ENCODE measurements around the gene TKTL1.
"Not testable (repeated sequence)": the region's sequence is repeated elsewhere in the genome, so short reads cannot be mapped to it uniquely, and the experiment has no call there.

The TKTL1 gene

GRCh38 chrX:154309041-154309775 is 13.6 kb downstream of the TKTL1 start:
- no peak for DNase-seq (ENCODE audit: low read depth)

DNA sequence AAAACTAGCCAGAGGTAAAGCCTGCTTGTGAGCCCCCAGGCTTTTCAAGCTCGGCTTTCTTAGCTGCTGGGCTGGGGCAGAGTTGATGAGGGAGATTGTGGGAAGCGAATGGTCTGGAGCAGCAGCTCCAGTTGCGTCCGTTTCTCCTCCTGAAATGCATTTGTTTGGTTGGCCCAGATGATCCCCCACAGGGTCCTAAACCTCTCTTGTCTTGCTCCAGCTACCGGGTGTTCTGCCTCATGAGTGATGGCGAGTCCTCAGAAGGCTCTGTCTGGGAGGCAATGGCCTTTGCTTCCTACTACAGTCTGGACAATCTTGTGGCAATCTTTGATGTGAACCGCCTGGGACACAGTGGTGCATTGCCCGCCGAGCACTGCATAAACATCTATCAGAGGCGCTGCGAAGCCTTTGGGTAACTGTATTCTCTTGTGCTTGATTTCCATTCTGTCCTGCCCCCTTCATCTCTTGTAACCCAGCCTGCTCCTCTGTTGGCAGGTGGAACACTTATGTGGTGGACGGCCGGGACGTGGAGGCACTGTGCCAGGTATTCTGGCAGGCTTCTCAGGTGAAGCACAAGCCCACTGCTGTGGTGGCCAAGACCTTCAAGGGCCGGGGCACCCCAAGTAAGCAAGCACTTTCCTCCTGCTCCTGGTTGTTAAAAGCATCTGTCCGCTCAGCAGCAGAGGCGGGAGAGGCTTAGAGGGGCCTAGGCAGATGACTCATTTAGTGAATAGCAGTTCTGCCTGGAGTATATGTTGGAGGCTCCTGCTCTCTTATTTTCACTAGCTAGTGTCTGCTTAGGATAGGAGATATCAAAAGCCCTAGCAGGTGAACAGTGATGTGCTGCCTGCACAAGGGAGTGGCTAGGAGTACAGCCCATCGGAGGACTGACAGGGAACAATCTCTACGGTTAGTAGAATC is 15.3 kb downstream of the TKTL1 start:
- DNase-seq (ENCODE audit: low read depth): no peak

DNA sequence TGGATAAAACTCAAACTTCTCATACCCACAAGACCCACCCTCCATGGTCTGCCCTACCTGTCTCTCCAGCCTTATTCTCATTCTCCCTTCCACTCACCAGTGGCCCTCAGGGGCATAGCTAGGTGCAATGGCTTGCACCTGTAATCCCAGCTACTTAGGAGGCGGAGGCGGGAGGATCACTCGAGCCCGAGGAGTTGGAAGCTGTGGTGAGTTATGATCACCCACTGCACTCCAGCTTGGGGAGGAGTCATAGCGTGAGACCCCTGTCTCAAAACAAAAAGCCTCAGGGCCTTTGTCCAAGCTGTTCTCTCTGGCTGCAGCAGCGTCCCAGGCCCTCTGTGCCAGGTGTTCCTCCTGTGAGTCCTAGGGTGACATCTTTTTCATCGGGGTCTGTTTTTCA is 16.5 kb downstream of the TKTL1 start:
- DNase-seq (ENCODE audit: low read depth): no peak

GRCh38 chrX:154313147-154313546 is 17.6 kb downstream of the TKTL1 start:
- no peak for DNase-seq (ENCODE audit: low read depth)

DNA sequence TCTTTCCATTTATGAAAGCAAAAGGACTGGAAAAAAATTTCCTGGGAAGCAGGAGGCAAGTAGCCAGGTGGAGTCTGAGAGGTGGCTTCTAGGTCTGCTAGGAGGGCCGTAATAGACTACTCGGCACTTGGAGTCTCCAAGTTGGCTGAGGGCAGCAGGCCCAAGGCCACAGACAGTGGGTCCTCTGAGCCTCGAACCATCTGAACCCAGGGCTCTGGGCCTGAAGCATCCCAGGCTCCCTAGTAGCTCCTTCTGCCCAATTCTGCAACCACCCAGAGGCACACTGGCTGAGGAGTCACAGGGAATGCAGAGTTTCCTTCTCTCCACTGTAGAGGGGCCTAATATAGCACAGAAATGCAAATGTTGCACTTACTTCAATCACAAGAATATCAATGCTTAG is 19.8 kb downstream of the TKTL1 start:
- no peak for DNase-seq (ENCODE audit: low read depth)

DNA sequence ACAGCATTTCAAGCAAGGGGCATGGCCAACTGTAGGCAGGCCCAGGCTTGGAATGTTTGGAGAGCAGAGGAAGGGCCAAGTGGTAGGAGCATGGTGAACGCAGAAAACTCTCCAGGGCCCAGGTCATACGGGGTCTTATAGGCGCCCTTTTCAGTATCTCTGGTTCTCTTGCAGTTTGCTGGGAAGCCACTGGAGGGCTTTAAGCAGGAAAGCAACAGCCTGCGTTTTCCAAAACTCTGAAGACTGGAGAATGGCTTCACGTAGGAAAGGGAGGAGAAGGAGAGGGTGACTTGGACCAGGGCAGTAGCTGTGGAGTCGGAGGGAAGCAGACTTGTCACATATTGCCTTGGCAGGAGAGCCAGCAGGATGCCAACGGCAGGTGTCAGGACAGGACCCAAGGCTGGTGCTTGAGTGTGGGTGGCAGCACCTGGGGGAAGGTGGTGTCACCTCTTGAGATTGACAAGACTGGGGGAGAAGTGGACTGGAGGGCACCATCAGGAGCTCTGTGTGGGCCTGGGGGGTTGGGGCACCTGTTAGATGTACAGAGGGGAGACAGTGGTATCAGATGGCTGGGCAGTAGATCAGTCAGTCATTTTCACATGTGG is 21.9 kb downstream of the TKTL1 start:
- no peak for DNase-seq (ENCODE audit: low read depth)

- no peak for DNase-seq (ENCODE audit: low read depth)
These were observed 24.8 kb downstream of the TKTL1 start for GRCh38 chrX:154320406-154320805.

DNA sequence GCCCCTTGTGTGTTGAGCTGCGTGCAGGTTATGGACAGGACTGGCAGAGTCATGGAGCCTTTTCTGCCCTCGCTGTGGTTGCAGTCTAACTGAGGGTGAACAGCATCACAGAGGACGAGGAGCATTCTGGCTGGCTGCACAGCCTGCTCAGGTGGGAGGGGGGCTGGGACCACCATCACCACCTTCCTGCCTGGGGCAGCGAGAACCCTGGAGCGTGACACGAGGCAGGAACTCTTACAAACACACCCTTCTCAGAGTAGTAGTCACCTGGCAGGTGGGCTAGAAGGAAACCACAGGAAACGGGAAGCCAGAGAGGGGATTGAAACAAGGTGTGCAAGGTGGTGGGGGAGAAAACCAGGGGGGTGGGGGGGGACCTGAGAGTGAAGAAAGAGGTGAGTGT is 25.6 kb downstream of the TKTL1 start:
- DNase-seq (ENCODE audit: low read depth): no peak

DNA sequence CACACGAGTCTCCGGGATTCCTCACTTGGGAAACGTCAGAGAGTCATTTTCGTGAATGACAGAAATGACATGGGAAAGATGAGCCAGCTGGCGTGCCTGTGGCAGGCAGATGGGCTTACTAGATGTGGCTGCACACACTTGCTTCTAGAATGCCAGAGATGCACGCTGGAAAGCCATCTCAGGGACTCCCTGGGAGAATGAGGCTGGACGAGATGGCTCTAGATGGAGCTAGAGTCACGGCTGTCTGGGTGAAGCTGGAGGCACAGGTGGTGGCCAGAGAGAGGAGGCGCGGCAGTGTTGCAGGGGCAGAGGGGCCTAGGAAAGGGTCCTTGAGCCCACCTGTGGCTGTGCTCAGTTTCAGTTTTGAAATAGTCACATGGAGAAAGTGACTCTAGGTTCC is 26.0 kb downstream of the TKTL1 start:
- no peak for DNase-seq (ENCODE audit: low read depth)

DNA sequence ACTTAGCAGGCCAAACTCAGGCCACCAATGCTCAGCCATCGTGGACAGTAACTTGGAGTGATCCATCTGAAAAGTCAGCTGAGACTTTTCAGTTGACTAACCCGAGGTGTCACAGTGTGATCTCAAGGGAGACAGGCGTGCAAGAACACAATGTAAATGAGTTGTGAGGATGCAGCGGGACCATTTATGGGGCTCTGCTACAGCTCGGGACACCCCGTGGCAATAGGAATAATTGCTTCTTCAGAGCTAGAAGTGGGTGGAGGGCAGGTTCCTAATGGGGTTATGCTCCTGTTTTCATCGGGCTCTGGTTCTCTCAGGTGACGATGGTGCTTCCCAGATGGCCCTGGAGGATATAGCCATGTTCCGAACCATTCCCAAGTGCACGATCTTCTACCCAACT is 27.3 kb downstream of the TKTL1 start:
- DNase-seq (ENCODE audit: low read depth): no peak

- DNase-seq (ENCODE audit: low read depth): no peak
These were observed 27.9 kb downstream of the TKTL1 start for GRCh38 chrX:154323537-154323936.

- DNase-seq (ENCODE audit: low read depth): no peak
These were observed 29.9 kb downstream of the TKTL1 start for GRCh38 chrX:154325541-154325940.

DNA sequence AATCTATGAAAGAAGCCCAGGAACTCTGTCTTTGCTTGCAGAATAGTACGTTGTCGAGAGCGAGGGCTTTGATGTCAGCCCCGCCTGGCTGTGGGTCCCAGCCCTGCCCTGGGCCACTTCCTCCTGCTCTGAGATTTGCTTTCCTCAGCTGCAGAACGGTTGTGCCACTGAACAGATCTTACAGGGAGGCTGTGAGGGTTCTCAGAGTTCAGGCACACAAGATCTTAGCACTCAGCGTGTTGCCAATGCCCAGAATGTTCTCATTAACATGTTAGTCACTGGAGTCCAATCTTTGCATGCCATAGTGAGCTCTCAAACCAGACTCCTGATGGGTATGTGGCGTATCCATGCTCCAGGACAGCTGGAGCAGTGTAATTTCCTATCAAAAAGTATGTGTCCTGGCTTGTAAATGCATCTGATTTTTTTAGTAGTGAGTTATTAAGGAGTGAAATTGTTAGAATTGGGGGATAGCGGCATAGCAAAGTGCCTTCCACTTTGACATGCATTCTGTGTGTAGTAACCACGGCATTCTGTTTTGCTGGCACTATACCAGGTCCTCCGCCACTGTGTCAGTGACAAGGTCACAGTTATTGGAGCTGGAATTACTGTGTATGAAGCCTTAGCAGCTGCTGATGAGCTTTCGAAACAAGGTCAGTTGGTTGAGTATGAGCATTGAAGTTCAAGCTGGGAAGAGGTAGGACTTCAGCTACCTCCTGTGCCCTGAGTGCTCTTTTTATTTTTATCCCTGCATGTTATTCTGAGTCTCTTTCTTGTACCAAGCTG is 31.6 kb downstream of the TKTL1 start:
- no peak for DNase-seq (ENCODE audit: low read depth)

GRCh38 chrX:154328646-154329045 is 33.1 kb downstream of the TKTL1 start:
- DNase-seq (ENCODE audit: low read depth): no peak

GRCh38 chrX:154329294-154329693 is 33.7 kb downstream of the TKTL1 start:
- no peak for DNase-seq (ENCODE audit: low read depth)

DNA sequence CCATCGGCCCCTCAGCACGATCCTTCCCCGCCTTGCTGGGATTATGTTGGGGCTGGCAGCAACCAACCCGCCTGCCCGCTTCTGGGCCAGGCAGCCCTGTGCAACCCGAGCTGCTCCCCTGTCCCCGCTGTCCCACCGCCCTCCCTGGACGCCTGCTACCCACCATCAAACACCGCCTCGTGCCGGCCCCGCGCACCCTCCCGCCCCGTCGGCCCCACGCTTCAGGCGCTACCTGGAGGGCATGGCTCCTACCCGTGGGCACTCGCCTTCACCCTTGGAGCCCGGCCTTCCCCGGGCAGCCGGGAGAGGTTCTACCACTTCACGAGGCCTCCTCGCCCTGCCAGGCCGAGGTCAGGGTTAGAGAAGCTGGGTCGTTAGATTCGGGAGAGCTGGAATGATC is 37.0 kb downstream of the TKTL1 start:
- no peak for DNase-seq (ENCODE audit: low read depth)

- DNase-seq (ENCODE audit: low read depth): no peak
These were observed 37.5 kb downstream of the TKTL1 start for GRCh38 chrX:154333116-154333515.

DNA sequence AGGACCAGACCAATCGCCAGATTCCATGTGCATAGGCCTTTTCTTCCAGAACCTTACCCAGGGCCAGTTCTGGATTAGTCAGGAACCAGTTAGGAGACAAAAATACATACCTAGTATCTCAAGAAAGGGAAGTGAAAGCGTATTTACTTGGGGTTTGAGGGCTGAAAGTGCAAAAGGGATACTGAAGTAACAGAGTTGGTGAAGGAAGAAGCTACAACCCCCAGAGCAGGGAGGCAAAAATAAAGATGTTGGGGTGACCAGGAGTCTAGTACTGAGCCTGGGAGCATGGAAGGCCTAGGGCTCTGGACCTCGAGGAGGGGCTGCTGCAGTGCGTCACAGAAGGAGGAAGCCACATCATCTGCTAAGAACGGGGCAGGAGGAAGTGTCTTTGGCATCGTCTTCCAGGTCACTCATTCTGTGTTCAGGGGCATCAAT is 38.3 kb downstream of the TKTL1 start:
- DNase-seq (ENCODE audit: low read depth): no peak

GRCh38 chrX:154334496-154334895 is 38.9 kb downstream of the TKTL1 start:
- DNase-seq (ENCODE audit: low read depth): no peak

GRCh38 chrX:154341399-154342298 is 46.1 kb downstream of the TKTL1 start:
- not testable (repeated sequence) for DNase-seq (ENCODE audit: low read depth)

GRCh38 chrX:154343063-154343462 is 47.5 kb downstream of the TKTL1 start:
- not testable (repeated sequence) for DNase-seq (ENCODE audit: low read depth)

All from non-pigmented ciliary epithelial cell (primary cell).